Measurements from ENCODE around the gene ENO4. TPM values are rescaled to one million over a fixed set of nuclear protein-coding genes. Genes with fewer than 3 reads are reported as not detected.

ENO4 gene
- total and polyA plus RNA-seq, 4 donors, result 0.41 to 0.51 TPM; not detected in 2

DNA sequence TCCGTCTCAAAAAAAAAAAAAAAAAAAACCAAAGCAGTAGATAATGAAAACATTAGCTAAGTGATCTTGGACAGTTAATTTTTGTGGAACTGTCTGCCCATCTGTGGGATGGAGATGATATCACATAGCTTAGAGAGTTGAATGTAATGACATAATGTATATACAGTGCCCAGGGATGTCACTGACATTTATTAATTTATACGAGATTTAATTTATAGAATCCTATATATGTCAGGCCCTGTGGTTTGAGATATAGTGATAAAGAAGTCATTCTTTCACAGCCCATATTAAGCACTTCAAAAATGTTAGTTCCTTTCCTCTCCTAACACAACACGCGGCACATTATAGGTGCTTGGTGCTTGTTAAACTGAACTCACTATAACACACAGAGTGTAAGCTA is 4.0 kb downstream of the ENO4 start:
- DNase-seq (no peak), ATAC-seq (ENCODE audit: low FRiP score) (no peak)
- Histone ChIP-seq H3K27ac (ENCODE audit: low read depth in 1 of 2, low read length in 2 of 2) (no peak overlapping the region), H3K27me3 (ENCODE audit: control insufficient read depth in 1 of 2, insufficient read depth in 2 of 2, low read length in 1 of 2) (no peaks in the 10 kb centered on the region), H3K36me3 (ENCODE audit: control insufficient read depth in 1 of 2, insufficient read depth in 2 of 2, low read length in 1 of 2) (no peaks in the 10 kb centered on the region), H3K9me3 (ENCODE audit: control insufficient read depth, low read length) (no peaks in the 10 kb centered on the region), H3K4me3 (ENCODE audit: low read length in 2 of 2) (no peak overlapping the region), H3K4me1 (ENCODE audit: control insufficient read depth in 1 of 2, insufficient read depth in 2 of 2, low read length in 2 of 2) (no peaks in the 10 kb centered on the region)
- WGBS, 2 donors, result 81 to 94% methylated on average over 3 to 4 of the region's 4 CpGs
- intact Hi-C loops (cut with DNase I), result no loop called here

- 84 to 85% methylated on average over 4 of the region's 4 CpGs for WGBS, 2 donors
These were observed 4.4 kb downstream of the ENO4 start for GRCh38 chr10:116853701-116854100.

DNA sequence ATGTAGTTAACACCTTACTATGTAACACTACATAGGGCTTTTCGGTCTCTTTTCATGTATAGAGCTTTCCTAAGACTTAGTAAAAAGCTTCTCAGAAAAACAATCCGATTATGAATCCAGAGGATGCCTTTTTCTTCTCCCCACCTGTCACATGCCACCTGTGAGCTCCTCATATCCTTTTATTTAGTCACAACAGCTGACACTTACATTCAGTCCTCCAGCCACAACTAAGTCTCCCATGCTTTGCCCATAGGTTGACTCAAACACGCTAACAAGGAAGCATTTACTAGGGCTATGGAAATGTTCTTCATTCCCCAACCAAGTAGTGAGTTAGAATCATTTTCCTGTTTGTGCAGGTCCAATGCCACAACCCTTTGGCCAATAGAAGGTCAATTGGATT is 7.9 kb downstream of the ENO4 start:
- Histone ChIP-seq H3K4me3 (ENCODE audit: low read length in 2 of 2) (no peak overlapping the region), H3K9me3 (ENCODE audit: control insufficient read depth, low read length) (peaks cover 2% of the 10 kb centered on the region), H3K27me3 (ENCODE audit: control insufficient read depth in 1 of 2, insufficient read depth in 2 of 2, low read length in 1 of 2) (no peaks in the 10 kb centered on the region), H3K27ac (ENCODE audit: low read depth in 1 of 2, low read length in 2 of 2) (no peak overlapping the region), H3K36me3 (ENCODE audit: control insufficient read depth in 1 of 2, insufficient read depth in 2 of 2, low read length in 1 of 2) (no peaks in the 10 kb centered on the region), H3K4me1 (ENCODE audit: control insufficient read depth in 1 of 2, insufficient read depth in 2 of 2, low read length in 2 of 2) (no peaks in the 10 kb centered on the region)
- intact Hi-C loops (cut with DNase I), result no loop called here
- ATAC-seq (ENCODE audit: low FRiP score) (no peak), DNase-seq (no peak)
- 94 to 99% methylated on average over 3 of the region's 3 CpGs for WGBS, 2 donors

More at GRCh38 chr10:116853701-116854100, 4.4 kb downstream of the ENO4 start:
- Histone ChIP-seq H3K27ac (ENCODE audit: low read depth in 1 of 2, low read length in 2 of 2) (no peak overlapping the region), H3K9me3 (ENCODE audit: control insufficient read depth, low read length) (no peaks in the 10 kb centered on the region), H3K27me3 (ENCODE audit: control insufficient read depth in 1 of 2, insufficient read depth in 2 of 2, low read length in 1 of 2) (no peaks in the 10 kb centered on the region), H3K4me3 (ENCODE audit: low read length in 2 of 2) (no peak overlapping the region), H3K36me3 (ENCODE audit: control insufficient read depth in 1 of 2, insufficient read depth in 2 of 2, low read length in 1 of 2) (no peaks in the 10 kb centered on the region), H3K4me1 (ENCODE audit: control insufficient read depth in 1 of 2, insufficient read depth in 2 of 2, low read length in 2 of 2) (no peaks in the 10 kb centered on the region)
- no peak for ATAC-seq (ENCODE audit: low FRiP score)
- no peak for DNase-seq
- intact Hi-C loops (cut with DNase I), result no loop called here

DNA sequence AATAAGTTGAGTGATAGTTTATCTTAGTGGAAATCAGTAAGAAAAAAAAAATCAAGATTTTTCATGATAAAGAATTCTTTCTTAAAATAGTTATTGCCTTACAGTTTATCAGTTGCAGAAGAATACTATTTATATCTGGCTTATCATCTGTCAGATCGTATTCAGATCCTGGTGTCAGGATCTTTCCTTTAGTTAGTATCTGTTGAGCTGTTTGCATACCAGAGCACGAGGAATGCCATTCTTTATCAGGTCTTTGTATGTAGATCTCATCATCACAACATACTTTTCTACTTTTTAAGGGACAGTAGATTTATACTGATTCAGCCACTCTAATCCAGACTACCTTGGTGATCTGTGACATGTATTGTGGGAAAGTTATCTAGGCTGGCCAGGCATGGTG is 12.5 kb downstream of the ENO4 start:
- Histone ChIP-seq H3K27ac (ENCODE audit: low read depth in 1 of 2, low read length in 2 of 2) (no peak overlapping the region), H3K9me3 (ENCODE audit: control insufficient read depth, low read length) (peaks cover 2% of the 10 kb centered on the region), H3K4me1 (ENCODE audit: control insufficient read depth in 1 of 2, insufficient read depth in 2 of 2, low read length in 2 of 2) (no peaks in the 10 kb centered on the region), H3K36me3 (ENCODE audit: control insufficient read depth in 1 of 2, insufficient read depth in 2 of 2, low read length in 1 of 2) (no peaks in the 10 kb centered on the region), H3K4me3 (ENCODE audit: low read length in 2 of 2) (no peak overlapping the region), H3K27me3 (ENCODE audit: control insufficient read depth in 1 of 2, insufficient read depth in 2 of 2, low read length in 1 of 2) (no peaks in the 10 kb centered on the region)
- 47 to 57% methylated on average over 2 of the region's 2 CpGs for WGBS, 2 donors
- intact Hi-C loops (cut with DNase I), result no loop called here
- ATAC-seq (ENCODE audit: low FRiP score) (no peak), DNase-seq (no peak)

DNA sequence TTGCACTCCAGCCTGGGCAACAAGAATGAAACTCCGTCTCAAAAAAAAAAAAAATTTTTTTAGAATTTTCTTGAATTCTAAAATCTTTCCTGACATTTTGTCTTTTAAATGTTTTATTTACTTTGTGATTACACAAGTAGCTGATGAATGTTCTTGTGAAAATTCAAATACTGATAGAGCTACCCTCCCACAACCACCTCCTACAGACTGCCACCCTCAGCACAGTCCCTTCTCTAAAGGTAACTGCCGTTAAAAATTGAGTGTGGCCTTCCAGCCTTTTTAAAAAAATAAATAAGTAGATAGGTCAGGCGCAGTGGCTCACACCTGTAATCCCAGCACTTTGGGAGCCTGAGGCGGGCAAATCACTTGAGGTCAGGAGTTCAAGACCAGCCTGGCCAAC is 15.1 kb downstream of the ENO4 start:
- Histone ChIP-seq H3K4me1 (ENCODE audit: control insufficient read depth in 1 of 2, insufficient read depth in 2 of 2, low read length in 2 of 2) (no peaks in the 10 kb centered on the region), H3K36me3 (ENCODE audit: control insufficient read depth in 1 of 2, insufficient read depth in 2 of 2, low read length in 1 of 2) (no peaks in the 10 kb centered on the region), H3K27ac (ENCODE audit: low read depth in 1 of 2, low read length in 2 of 2) (no peak overlapping the region), H3K27me3 (ENCODE audit: control insufficient read depth in 1 of 2, insufficient read depth in 2 of 2, low read length in 1 of 2) (no peaks in the 10 kb centered on the region), H3K4me3 (ENCODE audit: low read length in 2 of 2) (no peak overlapping the region), H3K9me3 (ENCODE audit: control insufficient read depth, low read length) (peaks cover 2% of the 10 kb centered on the region)
- intact Hi-C loops (cut with DNase I), result no loop called here
- DNase-seq (no peak), ATAC-seq (ENCODE audit: low FRiP score) (no peak)
- WGBS, 2 donors, result 82 to 87% methylated on average over 4 of the region's 4 CpGs

DNA sequence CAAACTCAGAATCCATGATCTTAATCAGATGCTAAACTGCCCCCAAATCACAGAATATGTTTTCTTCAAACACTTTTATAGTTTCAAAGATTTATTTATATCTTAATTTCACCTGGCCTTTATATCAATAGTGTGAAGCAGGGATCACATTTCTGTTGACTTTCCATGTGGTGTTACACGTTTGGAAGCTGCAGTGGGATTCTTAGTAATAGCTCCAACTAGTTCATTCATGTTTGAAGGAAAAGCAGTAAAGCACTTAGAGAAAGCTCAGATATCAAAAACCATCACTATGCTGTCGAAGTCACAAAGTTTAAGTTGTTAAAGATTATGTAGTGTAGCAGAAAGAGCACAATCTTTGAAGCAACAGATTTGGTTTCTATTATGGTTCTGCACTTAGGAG is 16.8 kb downstream of the ENO4 start:
- WGBS, 2 donors, result 52 to 57% methylated on average over 2 of the region's 2 CpGs
- intact Hi-C loops (cut with DNase I), result no loop called here

DNA sequence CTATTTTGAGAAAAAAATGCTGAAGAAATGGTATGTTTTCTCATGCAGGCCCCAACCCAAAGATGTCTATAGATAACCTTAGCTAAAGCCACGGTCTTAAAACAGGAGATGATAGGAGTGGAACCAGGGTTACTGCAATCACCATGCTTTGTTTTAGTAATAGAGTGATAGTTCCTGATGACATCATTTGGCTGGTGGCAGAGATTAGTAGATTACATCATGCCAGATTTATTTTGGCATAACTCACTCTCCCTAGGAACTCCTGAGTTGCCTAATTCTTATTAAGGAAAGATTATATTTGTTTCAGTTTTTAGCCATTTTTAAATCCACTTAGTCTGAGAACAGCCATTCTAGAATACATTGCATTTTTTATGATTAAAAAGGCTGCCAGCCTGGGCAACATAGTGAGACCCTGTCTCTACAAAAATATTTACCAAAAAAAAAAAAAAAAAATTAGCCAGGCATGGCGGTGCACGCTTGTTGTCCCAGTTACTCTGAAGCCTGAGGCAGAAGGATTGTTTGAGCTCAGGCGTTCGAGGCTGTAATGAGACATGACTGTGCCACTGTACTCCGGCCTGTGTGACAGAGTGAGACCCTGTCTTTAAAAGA is 17.8 kb downstream of the ENO4 start:
- H3K27ac ChIP-seq (ENCODE audit: low read depth in 1 of 2, low read length in 2 of 2), result no peak overlapping the region
- intact Hi-C loops (cut with DNase I), result no loop called here
- WGBS, 2 donors, result 37 to 42% methylated on average over 6 of the region's 6 CpGs
- H3K27me3 ChIP-seq (ENCODE audit: control insufficient read depth in 1 of 2, insufficient read depth in 2 of 2, low read length in 1 of 2), result no peaks in the 10 kb centered on the region
- no peaks in the 10 kb centered on the region for H3K4me1 ChIP-seq (ENCODE audit: control insufficient read depth in 1 of 2, insufficient read depth in 2 of 2, low read length in 2 of 2)
- H3K4me3 ChIP-seq (ENCODE audit: low read length in 2 of 2), result no peak overlapping the region
- DNase-seq (no peak), ATAC-seq (ENCODE audit: low FRiP score) (peak; percentile 51)
- no peaks in the 10 kb centered on the region for H3K9me3 ChIP-seq (ENCODE audit: control insufficient read depth, low read length)
- H3K36me3 ChIP-seq (ENCODE audit: control insufficient read depth in 1 of 2, insufficient read depth in 2 of 2, low read length in 1 of 2), result no peaks in the 10 kb centered on the region

More for the DNA sequence above, 16.8 kb downstream of the ENO4 start:
- H3K4me3 ChIP-seq (ENCODE audit: low read length in 2 of 2), result no peak overlapping the region
- DNase-seq (no peak), ATAC-seq (ENCODE audit: low FRiP score) (no peak)
- H3K27me3 ChIP-seq (ENCODE audit: control insufficient read depth in 1 of 2, insufficient read depth in 2 of 2, low read length in 1 of 2), result no peaks in the 10 kb centered on the region
- no peaks in the 10 kb centered on the region for H3K9me3 ChIP-seq (ENCODE audit: control insufficient read depth, low read length)
- H3K36me3 ChIP-seq (ENCODE audit: control insufficient read depth in 1 of 2, insufficient read depth in 2 of 2, low read length in 1 of 2), result no peaks in the 10 kb centered on the region
- no peak overlapping the region for H3K27ac ChIP-seq (ENCODE audit: low read depth in 1 of 2, low read length in 2 of 2)
- no peaks in the 10 kb centered on the region for H3K4me1 ChIP-seq (ENCODE audit: control insufficient read depth in 1 of 2, insufficient read depth in 2 of 2, low read length in 2 of 2)

- 65 to 66% methylated on average over 4 of the region's 4 CpGs for WGBS, 2 donors
- no peaks in the 10 kb centered on the region for H3K9me3 ChIP-seq (ENCODE audit: control insufficient read depth, low read length)
- no peak overlapping the region for H3K27ac ChIP-seq (ENCODE audit: low read depth in 1 of 2, low read length in 2 of 2)
- ATAC-seq (ENCODE audit: low FRiP score), result no peak
- H3K36me3 ChIP-seq (ENCODE audit: control insufficient read depth in 1 of 2, insufficient read depth in 2 of 2, low read length in 1 of 2), result no peaks in the 10 kb centered on the region
- DNase-seq, result no peak
- H3K4me1 ChIP-seq (ENCODE audit: control insufficient read depth in 1 of 2, insufficient read depth in 2 of 2, low read length in 2 of 2), result no peaks in the 10 kb centered on the region
- no peak overlapping the region for H3K4me3 ChIP-seq (ENCODE audit: low read length in 2 of 2)
- H3K27me3 ChIP-seq (ENCODE audit: control insufficient read depth in 1 of 2, insufficient read depth in 2 of 2, low read length in 1 of 2), result no peaks in the 10 kb centered on the region
- intact Hi-C loops (cut with DNase I), result no loop called here
These were observed 18.9 kb downstream of the ENO4 start for GRCh38 chr10:116868198-116868676.

DNA sequence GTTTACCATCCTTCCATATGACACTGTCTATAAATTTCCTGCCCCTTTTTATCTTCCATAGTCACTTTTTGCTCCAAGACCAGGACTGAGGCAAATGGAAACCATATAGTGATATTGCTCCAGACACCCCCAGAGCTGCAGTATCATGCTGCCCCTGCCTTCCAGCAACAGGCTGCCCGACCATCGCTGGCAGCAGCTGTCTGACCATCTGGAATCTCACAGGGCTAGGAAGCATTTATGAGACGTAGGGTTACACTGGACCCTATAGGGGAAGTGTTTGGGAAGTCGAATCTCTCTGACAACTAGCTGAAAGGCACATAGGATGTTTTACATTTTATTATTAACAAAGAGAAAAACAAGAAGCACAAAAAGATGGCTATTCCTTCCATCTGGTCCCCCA is 19.4 kb downstream of the ENO4 start:
- intact Hi-C loops (cut with DNase I), result no loop called here
- ATAC-seq (ENCODE audit: low FRiP score) (no peak), DNase-seq (no peak)
- H3K27ac ChIP-seq (ENCODE audit: low read depth in 1 of 2, low read length in 2 of 2), result no peak overlapping the region
- WGBS, 2 donors, result 67 to 71% methylated on average over 4 of the region's 4 CpGs
- H3K9me3 ChIP-seq (ENCODE audit: control insufficient read depth, low read length), result no peaks in the 10 kb centered on the region
- no peak overlapping the region for H3K4me3 ChIP-seq (ENCODE audit: low read length in 2 of 2)
- H3K27me3 ChIP-seq (ENCODE audit: control insufficient read depth in 1 of 2, insufficient read depth in 2 of 2, low read length in 1 of 2), result no peaks in the 10 kb centered on the region
- no peaks in the 10 kb centered on the region for H3K4me1 ChIP-seq (ENCODE audit: control insufficient read depth in 1 of 2, insufficient read depth in 2 of 2, low read length in 2 of 2)
- no peaks in the 10 kb centered on the region for H3K36me3 ChIP-seq (ENCODE audit: control insufficient read depth in 1 of 2, insufficient read depth in 2 of 2, low read length in 1 of 2)

Data from aorta (tissue), 5 donors.